K562 (cell line): ENCODE results near the gene UGT1A10. TPM values are rescaled to one million over a fixed set of nuclear protein-coding genes. Genes with fewer than 3 reads are reported as not detected.

Experiments
- HNRNPL ChIP-seq: fragments of 200-400 bp; formaldehyde crosslinking; IDR thresholded peaks from 2 replicates; pipeline ENCODE4 v1.6.1; 2017; ENCODE audit warnings: low read depth, mild to moderate bottlenecking, low read length
- LARP7 ChIP-seq: fragments of 450-650 bp; IDR thresholded peaks from 2 replicates; pipeline ENCODE4 v1.6.1; 2016
- RBM39 ChIP-seq: fragments of 200-400 bp; formaldehyde crosslinking; optimal IDR thresholded peaks from 2 replicates; pipeline ENCODE3; 2018; ENCODE audit warnings: low read depth, low read length
- SP1 ChIP-seq: sonication (generic); formaldehyde crosslinking; IDR thresholded peaks from 2 replicates; pipeline ENCODE4 v1.8.1; 2022; ENCODE audit warnings: mild to moderate bottlenecking, missing genetic modification reagents
- SRSF3 ChIP-seq: fragments of 200-400 bp; formaldehyde crosslinking; IDR thresholded peaks from 2 replicates; pipeline ENCODE4 v1.6.1; 2016; ENCODE audit warnings: mild to moderate bottlenecking, low read length, moderate library complexity; ENCODE audit not compliant: insufficient read depth
- TCF3 ChIP-seq: sonication (generic); formaldehyde crosslinking; IDR thresholded peaks from 2 replicates; pipeline ENCODE4 v1.4.0; 2020; ENCODE audit warnings: mild to moderate bottlenecking, missing genetic modification reagents
- U2AF1 ChIP-seq: fragments of 200-400 bp; formaldehyde crosslinking; optimal IDR thresholded peaks from 2 replicates; pipeline ENCODE3; 2017; ENCODE audit warnings: mild to moderate bottlenecking, low read depth, low read length, moderate library complexity
- ZNF24 ChIP-seq: fragments of 450-650 bp; IDR thresholded peaks from 2 replicates; pipeline ENCODE4 v1.6.1; 2016
- ZNF384 ChIP-seq: IDR thresholded peaks from 2 replicates; pipeline ENCODE4 v1.6.1; 2012; ENCODE audit warnings: low read depth, low read length, improper control_type of control experiment
- polyA plus RNA-seq, 8 experiments: library from polyadenylated mRNA; depleted of rRNA in 4 of 8; stranded (reverse) in 5 of 8; unstranded in 3 of 8; fragments of >200 nt; fragmentation: Nextera tagmentation in 2 of 8; fragmentation: Illumina TruSeq in 1 of 8; extraction: Ambion mirVana in 2 of 8; extraction: Trizol in 1 of 8; gene quantifications; 2 replicates each; pipeline versions ENCODE4 v1.2.1 to v1.2.3, GENCODE V29; 2011 to 2014; ENCODE audit warnings: inconsistent platforms in 1 of 8, missing spikeins in 1 of 8
- total RNA-seq, 7 experiments: library from RNA; depleted of rRNA in 6 of 7; stranded (reverse); fragments of >200 nt in 6 of 7; fragmentation: Illumina TruSeq in 2 of 7; extraction: Trizol in 2 of 7; gene quantifications; 2 replicates each; pipeline versions ENCODE4 v1.2.1 to v1.2.3, GENCODE V29; 2011 to 2021; ENCODE audit warnings: low replicate concordance in 1 of 7
- TF ChIP-seq, protein P1 (sequence below): fragments of 200-600 bp; sonication (generic); IDR thresholded peaks from one replicate; pipeline ENCODE4 v1.6.1; 2012; ENCODE audit warnings: mild to moderate bottlenecking, low read depth, low read length, inconsistent platforms
- TF ChIP-seq, protein P2 (sequence below): fragments of 200-800 bp; sonication (Bioruptor generic); IDR thresholded peaks from 2 replicates; pipeline ENCODE4 v1.6.1; 2017; ENCODE audit warnings: missing genetic modification characterization, missing compliant biosample characterization

The UGT1A10 gene
- total and polyA plus RNA-seq, 9 of the 15 experiments (the other 6 are each of a cell fraction or from before 2014, with no cell fraction given): not detected

DNA sequence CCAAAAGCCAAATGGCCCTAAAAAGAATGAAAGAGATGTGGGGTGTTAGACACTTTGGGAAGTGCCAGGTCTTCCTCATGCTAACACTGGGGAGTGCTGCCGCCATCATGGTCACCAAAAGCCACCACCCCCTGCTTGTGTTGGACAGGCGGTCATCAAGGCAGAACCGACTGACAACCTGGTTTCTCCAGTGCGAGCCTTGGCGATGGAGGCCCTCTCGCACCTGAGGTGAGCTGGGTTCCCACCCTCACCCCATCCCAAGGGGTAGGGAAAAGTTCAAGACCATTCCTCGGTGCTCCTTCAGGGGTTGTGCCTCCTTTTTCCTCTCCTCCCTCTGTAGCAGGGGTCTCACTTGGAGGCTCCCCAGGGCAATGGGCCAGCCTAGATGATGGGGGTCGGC lies 175.5 kb downstream of the UGT1A10 start (continued):
- TF ChIP-seq, protein P1, sequence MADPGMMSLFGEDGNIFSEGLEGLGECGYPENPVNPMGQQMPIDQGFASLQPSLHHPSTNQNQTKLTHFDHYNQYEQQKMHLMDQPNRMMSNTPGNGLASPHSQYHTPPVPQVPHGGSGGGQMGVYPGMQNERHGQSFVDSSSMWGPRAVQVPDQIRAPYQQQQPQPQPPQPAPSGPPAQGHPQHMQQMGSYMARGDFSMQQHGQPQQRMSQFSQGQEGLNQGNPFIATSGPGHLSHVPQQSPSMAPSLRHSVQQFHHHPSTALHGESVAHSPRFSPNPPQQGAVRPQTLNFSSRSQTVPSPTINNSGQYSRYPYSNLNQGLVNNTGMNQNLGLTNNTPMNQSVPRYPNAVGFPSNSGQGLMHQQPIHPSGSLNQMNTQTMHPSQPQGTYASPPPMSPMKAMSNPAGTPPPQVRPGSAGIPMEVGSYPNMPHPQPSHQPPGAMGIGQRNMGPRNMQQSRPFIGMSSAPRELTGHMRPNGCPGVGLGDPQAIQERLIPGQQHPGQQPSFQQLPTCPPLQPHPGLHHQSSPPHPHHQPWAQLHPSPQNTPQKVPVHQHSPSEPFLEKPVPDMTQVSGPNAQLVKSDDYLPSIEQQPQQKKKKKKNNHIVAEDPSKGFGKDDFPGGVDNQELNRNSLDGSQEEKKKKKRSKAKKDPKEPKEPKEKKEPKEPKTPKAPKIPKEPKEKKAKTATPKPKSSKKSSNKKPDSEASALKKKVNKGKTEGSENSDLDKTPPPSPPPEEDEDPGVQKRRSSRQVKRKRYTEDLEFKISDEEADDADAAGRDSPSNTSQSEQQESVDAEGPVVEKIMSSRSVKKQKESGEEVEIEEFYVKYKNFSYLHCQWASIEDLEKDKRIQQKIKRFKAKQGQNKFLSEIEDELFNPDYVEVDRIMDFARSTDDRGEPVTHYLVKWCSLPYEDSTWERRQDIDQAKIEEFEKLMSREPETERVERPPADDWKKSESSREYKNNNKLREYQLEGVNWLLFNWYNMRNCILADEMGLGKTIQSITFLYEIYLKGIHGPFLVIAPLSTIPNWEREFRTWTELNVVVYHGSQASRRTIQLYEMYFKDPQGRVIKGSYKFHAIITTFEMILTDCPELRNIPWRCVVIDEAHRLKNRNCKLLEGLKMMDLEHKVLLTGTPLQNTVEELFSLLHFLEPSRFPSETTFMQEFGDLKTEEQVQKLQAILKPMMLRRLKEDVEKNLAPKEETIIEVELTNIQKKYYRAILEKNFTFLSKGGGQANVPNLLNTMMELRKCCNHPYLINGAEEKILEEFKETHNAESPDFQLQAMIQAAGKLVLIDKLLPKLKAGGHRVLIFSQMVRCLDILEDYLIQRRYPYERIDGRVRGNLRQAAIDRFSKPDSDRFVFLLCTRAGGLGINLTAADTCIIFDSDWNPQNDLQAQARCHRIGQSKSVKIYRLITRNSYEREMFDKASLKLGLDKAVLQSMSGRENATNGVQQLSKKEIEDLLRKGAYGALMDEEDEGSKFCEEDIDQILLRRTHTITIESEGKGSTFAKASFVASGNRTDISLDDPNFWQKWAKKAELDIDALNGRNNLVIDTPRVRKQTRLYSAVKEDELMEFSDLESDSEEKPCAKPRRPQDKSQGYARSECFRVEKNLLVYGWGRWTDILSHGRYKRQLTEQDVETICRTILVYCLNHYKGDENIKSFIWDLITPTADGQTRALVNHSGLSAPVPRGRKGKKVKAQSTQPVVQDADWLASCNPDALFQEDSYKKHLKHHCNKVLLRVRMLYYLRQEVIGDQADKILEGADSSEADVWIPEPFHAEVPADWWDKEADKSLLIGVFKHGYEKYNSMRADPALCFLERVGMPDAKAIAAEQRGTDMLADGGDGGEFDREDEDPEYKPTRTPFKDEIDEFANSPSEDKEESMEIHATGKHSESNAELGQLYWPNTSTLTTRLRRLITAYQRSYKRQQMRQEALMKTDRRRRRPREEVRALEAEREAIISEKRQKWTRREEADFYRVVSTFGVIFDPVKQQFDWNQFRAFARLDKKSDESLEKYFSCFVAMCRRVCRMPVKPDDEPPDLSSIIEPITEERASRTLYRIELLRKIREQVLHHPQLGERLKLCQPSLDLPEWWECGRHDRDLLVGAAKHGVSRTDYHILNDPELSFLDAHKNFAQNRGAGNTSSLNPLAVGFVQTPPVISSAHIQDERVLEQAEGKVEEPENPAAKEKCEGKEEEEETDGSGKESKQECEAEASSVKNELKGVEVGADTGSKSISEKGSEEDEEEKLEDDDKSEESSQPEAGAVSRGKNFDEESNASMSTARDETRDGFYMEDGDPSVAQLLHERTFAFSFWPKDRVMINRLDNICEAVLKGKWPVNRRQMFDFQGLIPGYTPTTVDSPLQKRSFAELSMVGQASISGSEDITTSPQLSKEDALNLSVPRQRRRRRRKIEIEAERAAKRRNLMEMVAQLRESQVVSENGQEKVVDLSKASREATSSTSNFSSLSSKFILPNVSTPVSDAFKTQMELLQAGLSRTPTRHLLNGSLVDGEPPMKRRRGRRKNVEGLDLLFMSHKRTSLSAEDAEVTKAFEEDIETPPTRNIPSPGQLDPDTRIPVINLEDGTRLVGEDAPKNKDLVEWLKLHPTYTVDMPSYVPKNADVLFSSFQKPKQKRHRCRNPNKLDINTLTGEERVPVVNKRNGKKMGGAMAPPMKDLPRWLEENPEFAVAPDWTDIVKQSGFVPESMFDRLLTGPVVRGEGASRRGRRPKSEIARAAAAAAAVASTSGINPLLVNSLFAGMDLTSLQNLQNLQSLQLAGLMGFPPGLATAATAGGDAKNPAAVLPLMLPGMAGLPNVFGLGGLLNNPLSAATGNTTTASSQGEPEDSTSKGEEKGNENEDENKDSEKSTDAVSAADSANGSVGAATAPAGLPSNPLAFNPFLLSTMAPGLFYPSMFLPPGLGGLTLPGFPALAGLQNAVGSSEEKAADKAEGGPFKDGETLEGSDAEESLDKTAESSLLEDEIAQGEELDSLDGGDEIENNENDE: no peak
- TF ChIP-seq U2AF1 (no peak), ZNF24 (no peak), SP1 (CRISPR knock-in tag) (no peak), HNRNPL (no peak), SRSF3 (no peak), LARP7 (no peak), ZNF384 (no peak), TCF3 (CRISPR knock-in tag) (no peak), RBM39 (no peak)
- TF ChIP-seq, protein P2, sequence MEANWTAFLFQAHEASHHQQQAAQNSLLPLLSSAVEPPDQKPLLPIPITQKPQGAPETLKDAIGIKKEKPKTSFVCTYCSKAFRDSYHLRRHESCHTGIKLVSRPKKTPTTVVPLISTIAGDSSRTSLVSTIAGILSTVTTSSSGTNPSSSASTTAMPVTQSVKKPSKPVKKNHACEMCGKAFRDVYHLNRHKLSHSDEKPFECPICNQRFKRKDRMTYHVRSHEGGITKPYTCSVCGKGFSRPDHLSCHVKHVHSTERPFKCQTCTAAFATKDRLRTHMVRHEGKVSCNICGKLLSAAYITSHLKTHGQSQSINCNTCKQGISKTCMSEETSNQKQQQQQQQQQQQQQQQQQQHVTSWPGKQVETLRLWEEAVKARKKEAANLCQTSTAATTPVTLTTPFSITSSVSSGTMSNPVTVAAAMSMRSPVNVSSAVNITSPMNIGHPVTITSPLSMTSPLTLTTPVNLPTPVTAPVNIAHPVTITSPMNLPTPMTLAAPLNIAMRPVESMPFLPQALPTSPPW (CRISPR knock-in tag): no peak
